ENCODE measurements around the gene NDE1. TPM values are rescaled to one million over a fixed set of nuclear protein-coding genes. Genes with fewer than 3 reads are reported as not detected.

The NDE1 gene
- total RNA-seq, 1 donor from 2014 or later = 31.4 TPM

GRCh38 chr16:15609286-15609649 is 40.8 kb upstream of the NDE1 start:
- H2AFZ ChIP-seq (ENCODE audit: low read depth, low read length) = no peak overlapping the region
- H3K79me2 ChIP-seq (ENCODE audit: insufficient read depth, low read length) = no peaks in the 10 kb centered on the region
- no peak overlapping the region for H3K9ac ChIP-seq (ENCODE audit: low read length)
- peaks cover 44% of the 10 kb centered on the region for H3K36me3 Mint-ChIP-seq (ENCODE audit: low read depth, unreplicated experiment)
- peaks cover 7% of the 10 kb centered on the region for H3K4me1 ChIP-seq (ENCODE audit: insufficient read depth, low read length)
- H3K9me3 ChIP-seq (ENCODE audit: insufficient read depth, low read depth, low read length) = no peaks in the 10 kb centered on the region
- peaks cover 17% of the 10 kb centered on the region for H3K4me1 Mint-ChIP-seq (ENCODE audit: low read depth, unreplicated experiment)
- no peak overlapping the region for H3K4me2 ChIP-seq (ENCODE audit: low read length)
- H3K9me3 Mint-ChIP-seq (ENCODE audit: unreplicated experiment) = peaks cover 2% of the 10 kb centered on the region
- H3K4me3 Mint-ChIP-seq (ENCODE audit: unreplicated experiment) = no peak overlapping the region
- H3K27ac Mint-ChIP-seq (ENCODE audit: unreplicated experiment) = no peak overlapping the region
- DNase-seq (ENCODE audit: low read depth) (no peak), FAIRE-seq (no peak)
- H4K20me1 ChIP-seq (ENCODE audit: insufficient read depth, low read length) = peaks cover 9% of the 10 kb centered on the region
- H3K4me3 ChIP-seq (ENCODE audit: insufficient read depth, low read depth, low read length) = no peak overlapping the region
- H3K27me3 ChIP-seq (ENCODE audit: insufficient read depth, low read length) = no peaks in the 10 kb centered on the region
- peaks cover 19% of the 10 kb centered on the region for H3K36me3 ChIP-seq (ENCODE audit: insufficient read depth, low read length)
- TF ChIP-seq CTCF (IDR thresholded peaks at IDR 0.05; ENCODE audit: insufficient read depth, low read depth, low read length) (no peak), EZH2 (IDR thresholded peaks at IDR 0.05; ENCODE audit: insufficient read depth, low read length) (no peak)
- no peaks in the 10 kb centered on the region for H3K27me3 Mint-ChIP-seq (ENCODE audit: low read depth, unreplicated experiment)
- H3K27ac ChIP-seq (ENCODE audit: low read depth, low read length) = no peak overlapping the region

DNA sequence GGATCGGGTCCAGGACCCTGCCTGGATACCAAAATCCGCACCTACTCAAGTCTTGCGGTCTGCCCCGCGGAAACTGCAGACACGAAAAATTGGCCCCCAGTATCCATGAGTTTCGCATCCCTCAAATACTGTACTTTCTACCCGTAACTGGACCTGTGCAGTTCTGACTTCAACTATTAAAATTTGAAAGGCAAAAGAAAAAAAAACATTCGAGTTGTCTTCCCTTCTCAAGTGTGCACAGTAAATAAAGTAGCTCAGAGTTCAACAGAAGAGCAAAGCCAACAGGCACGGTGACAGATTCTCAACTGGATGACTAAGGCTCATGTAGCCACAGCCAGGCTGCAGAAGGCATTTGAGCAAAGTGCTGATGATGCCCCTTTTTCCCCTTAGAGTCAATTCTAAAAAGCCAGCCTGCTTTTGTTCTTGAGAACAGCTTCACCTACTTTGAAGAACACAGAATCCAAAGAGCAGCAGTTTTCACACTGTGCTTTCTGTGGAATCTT is 39.6 kb upstream of the NDE1 start:
- Histone ChIP-seq H3K4me1 (ENCODE audit: insufficient read depth, low read length) (peaks cover 7% of the 10 kb centered on the region), H3K4me2 (ENCODE audit: low read length) (no peak overlapping the region), H3K36me3 (ENCODE audit: insufficient read depth, low read length) (peaks cover 23% of the 10 kb centered on the region), H3K27ac (ENCODE audit: low read depth, low read length) (peak overlapping the region; percentile 22), H2AFZ (ENCODE audit: low read depth, low read length) (no peak overlapping the region), H3K27me3 (ENCODE audit: insufficient read depth, low read length) (no peaks in the 10 kb centered on the region), H3K9ac (ENCODE audit: low read length) (no peak overlapping the region), H4K20me1 (ENCODE audit: insufficient read depth, low read length) (peaks cover 9% of the 10 kb centered on the region), H3K4me3 (ENCODE audit: insufficient read depth, low read depth, low read length) (no peak overlapping the region), H3K79me2 (ENCODE audit: insufficient read depth, low read length) (no peaks in the 10 kb centered on the region), H3K9me3 (ENCODE audit: insufficient read depth, low read depth, low read length) (no peaks in the 10 kb centered on the region)
- Mint-ChIP-seq H3K4me1 (ENCODE audit: low read depth, unreplicated experiment) (peaks cover 14% of the 10 kb centered on the region), H3K9me3 (ENCODE audit: unreplicated experiment) (peaks cover 2% of the 10 kb centered on the region), H3K4me3 (ENCODE audit: unreplicated experiment) (peak overlapping the region; percentile 4), H3K27me3 (ENCODE audit: low read depth, unreplicated experiment) (no peaks in the 10 kb centered on the region), H3K27ac (ENCODE audit: unreplicated experiment) (peak overlapping the region; percentile 22), H3K36me3 (ENCODE audit: low read depth, unreplicated experiment) (peaks cover 37% of the 10 kb centered on the region)
- no peak for TF ChIP-seq EZH2 (IDR thresholded peaks at IDR 0.05; ENCODE audit: insufficient read depth, low read length)
- no peak for TF ChIP-seq CTCF (IDR thresholded peaks at IDR 0.05; ENCODE audit: insufficient read depth, low read depth, low read length)
- peak; percentile 74 for DNase-seq (ENCODE audit: low read depth)
- no peak for FAIRE-seq

- peak overlapping the region; percentile 45 for H3K27ac ChIP-seq (ENCODE audit: low read depth, low read length)
- FAIRE-seq = no peak
- no peak overlapping the region for H3K9ac ChIP-seq (ENCODE audit: low read length)
- Mint-ChIP-seq H3K36me3 (ENCODE audit: low read depth, unreplicated experiment) (peaks cover 33% of the 10 kb centered on the region), H3K4me1 (ENCODE audit: low read depth, unreplicated experiment) (peaks cover 14% of the 10 kb centered on the region), H3K4me3 (ENCODE audit: unreplicated experiment) (no peak overlapping the region), H3K27ac (ENCODE audit: unreplicated experiment) (no peak overlapping the region), H3K9me3 (ENCODE audit: unreplicated experiment) (no peaks in the 10 kb centered on the region), H3K27me3 (ENCODE audit: low read depth, unreplicated experiment) (no peaks in the 10 kb centered on the region)
- TF ChIP-seq CTCF (IDR thresholded peaks at IDR 0.05; ENCODE audit: insufficient read depth, low read depth, low read length) = no peak
- no peak for TF ChIP-seq EZH2 (IDR thresholded peaks at IDR 0.05; ENCODE audit: insufficient read depth, low read length)
- H3K4me1 ChIP-seq (ENCODE audit: insufficient read depth, low read length) = peaks cover 7% of the 10 kb centered on the region
- no peaks in the 10 kb centered on the region for H3K27me3 ChIP-seq (ENCODE audit: insufficient read depth, low read length)
- peaks cover 3% of the 10 kb centered on the region for H4K20me1 ChIP-seq (ENCODE audit: insufficient read depth, low read length)
- H3K9me3 ChIP-seq (ENCODE audit: insufficient read depth, low read depth, low read length) = no peaks in the 10 kb centered on the region
- no peak overlapping the region for H2AFZ ChIP-seq (ENCODE audit: low read depth, low read length)
- no peaks in the 10 kb centered on the region for H3K79me2 ChIP-seq (ENCODE audit: insufficient read depth, low read length)
- peak; percentile 94 for DNase-seq (ENCODE audit: low read depth)
- peak overlapping the region; percentile 50 for H3K4me2 ChIP-seq (ENCODE audit: low read length)
- peaks cover 35% of the 10 kb centered on the region for H3K36me3 ChIP-seq (ENCODE audit: insufficient read depth, low read length)
- no peak overlapping the region for H3K4me3 ChIP-seq (ENCODE audit: insufficient read depth, low read depth, low read length)
Observed at GRCh38 chr16:15611610-15612009, 38.4 kb upstream of the NDE1 start.
